Small intestine (tissue), 7 donors: Measurements from ENCODE around the gene GRAMD2A. TPM values are rescaled to one million over a fixed set of nuclear protein-coding genes. Genes with fewer than 3 reads are reported as not detected.

ENCODE experiments used
- DNase-seq, 2 donors: peaks; one replicate each; pipeline versions ENCODE4 v3.0.0 to v3.0.0-alpha.2; 2013
- FAIRE-seq: peaks from 2 replicates; lab custom pipeline; 2012; peaks lifted over from hg19 to GRCh38; lab: Jason Lieb, UNC
- H3K27ac ChIP-seq, 3 donors: one replicate each; pipeline ENCODE4 v1.5.1; 2013; ENCODE audit warnings: low read length in 2 of 3, mild to moderate bottlenecking in 2 of 3, control low read depth in 1 of 3, inconsistent platforms in 1 of 3, low read depth in 1 of 3, moderate library complexity in 1 of 3
- H3K27me3 ChIP-seq, 3 donors: one replicate each; pipeline ENCODE4 v1.6.1; 2013; ENCODE audit warnings: low read length in 3 of 3, inconsistent platforms in 1 of 3; ENCODE audit not compliant: control insufficient read depth in 3 of 3, insufficient read depth in 3 of 3
- H3K36me3 ChIP-seq, 3 donors: one replicate each; pipeline ENCODE4 v1.6.1; 2013; ENCODE audit warnings: low read length in 3 of 3, inconsistent platforms in 1 of 3, low read depth in 1 of 3, mild to moderate bottlenecking in 1 of 3, moderate library complexity in 1 of 3; ENCODE audit not compliant: control insufficient read depth in 3 of 3, insufficient read depth in 2 of 3
- H3K4me1 ChIP-seq, 3 donors: one replicate each; pipeline ENCODE4 v1.6.1; 2013; ENCODE audit warnings: low read length in 2 of 3, inconsistent platforms in 1 of 3, low read depth in 1 of 3, mild to moderate bottlenecking in 1 of 3, moderate library complexity in 1 of 3; ENCODE audit not compliant: control insufficient read depth in 3 of 3, insufficient read depth in 2 of 3
- H3K4me3 ChIP-seq, 3 donors: one replicate each; pipeline ENCODE4 v1.5.1; 2013; ENCODE audit warnings: low read length in 3 of 3, control low read depth in 1 of 3, inconsistent platforms in 1 of 3, low read depth in 1 of 3, mild to moderate bottlenecking in 1 of 3, moderate library complexity in 1 of 3
- H3K9me3 ChIP-seq, 2 donors: one replicate each; pipeline ENCODE4 v1.6.1; 2013; ENCODE audit warnings: low read depth in 1 of 2, low read length in 1 of 2; ENCODE audit not compliant: control insufficient read depth in 2 of 2, insufficient read depth in 1 of 2
- WGBS, 3 donors: extraction: QIAGEN DNeasy Blood & Tissue Kit; methylation state at CpG; one replicate each; pipeline ENCODE4 v1.1.7; 2013; 5-methylcytosine and 5-hydroxymethylcytosine counted together
- polyA plus RNA-seq, 4 donors: library from polyadenylated mRNA; stranded (reverse) in 3 of 4; unstranded in 1 of 4; fragments of 200-250 nt in 3 of 4; fragments of 120-200 nt in 1 of 4; gene quantifications; one replicate each; pipeline versions ENCODE4 v1.2.1 to v1.2.3, GENCODE V29; 2013
- donor health status: healthy with polysubstance abuse.
- donor health status: control.
- donor health status: control.
- donor health status: Bipolar disorder and iron deficiency.
- donor health status: healthy.

GRAMD2A gene
- polyA plus RNA-seq, 4 donors: 0.67 to 10.1 (median 4.2) TPM

DNA sequence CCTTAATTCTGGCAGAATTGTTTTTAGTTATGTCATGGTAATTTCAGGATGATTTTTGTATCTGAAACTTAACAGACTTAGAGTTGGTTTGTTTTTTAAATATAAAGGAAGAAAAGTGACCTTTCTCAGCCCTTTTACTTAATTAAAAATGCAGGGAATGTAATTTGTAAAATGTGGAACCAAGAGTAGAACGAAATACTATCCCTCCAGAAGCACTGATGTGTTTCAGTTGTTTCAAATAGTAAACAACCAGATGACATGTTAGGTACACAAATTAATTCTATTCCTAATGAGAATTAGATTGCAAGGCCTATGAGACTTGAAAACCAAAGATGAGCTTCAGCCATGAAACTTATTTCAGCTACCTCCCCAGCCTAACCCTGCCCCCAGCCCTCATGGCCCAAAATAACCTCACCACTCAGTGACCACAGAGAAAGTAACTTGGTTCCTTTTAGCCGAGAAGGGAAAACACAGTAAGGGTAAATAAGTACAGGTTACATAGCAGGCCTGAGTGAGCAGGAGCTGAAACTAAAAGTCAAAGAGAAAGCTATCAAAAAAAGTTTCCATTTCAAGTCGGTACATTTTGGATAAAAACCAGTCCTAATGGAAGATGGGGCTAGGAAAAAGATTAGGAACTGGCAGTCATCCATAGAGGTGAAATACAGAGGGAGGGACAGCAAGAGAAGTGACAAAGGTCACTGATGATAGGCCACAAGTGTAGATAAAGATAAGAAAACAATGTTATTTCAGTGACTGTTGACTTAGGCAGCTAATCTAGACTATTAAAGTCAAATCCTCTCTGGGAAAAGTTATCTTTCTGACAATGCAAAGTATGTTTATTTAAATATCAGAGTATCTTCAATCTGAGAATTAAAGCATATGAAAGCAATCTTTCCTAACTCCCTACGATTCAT, 56.2 kb downstream of the GRAMD2A start:
- peak; percentile 31 to 37 for DNase-seq
- no peaks in the 10 kb centered on the region for H3K9me3 ChIP-seq
- H3K27ac ChIP-seq: no peak overlapping the region
- peaks cover 0 to 2% (median 0%) of the 10 kb centered on the region in 3 donors for H3K4me1 ChIP-seq
- no peak overlapping the region for H3K4me3 ChIP-seq
- H3K27me3 ChIP-seq: no peaks in the 10 kb centered on the region
- no peak for FAIRE-seq
- WGBS, 3 donors: 17 to 35% (median 24%) methylated on average over 4 of the region's 4 CpGs
- H3K36me3 ChIP-seq: no peaks in the 10 kb centered on the region

DNA sequence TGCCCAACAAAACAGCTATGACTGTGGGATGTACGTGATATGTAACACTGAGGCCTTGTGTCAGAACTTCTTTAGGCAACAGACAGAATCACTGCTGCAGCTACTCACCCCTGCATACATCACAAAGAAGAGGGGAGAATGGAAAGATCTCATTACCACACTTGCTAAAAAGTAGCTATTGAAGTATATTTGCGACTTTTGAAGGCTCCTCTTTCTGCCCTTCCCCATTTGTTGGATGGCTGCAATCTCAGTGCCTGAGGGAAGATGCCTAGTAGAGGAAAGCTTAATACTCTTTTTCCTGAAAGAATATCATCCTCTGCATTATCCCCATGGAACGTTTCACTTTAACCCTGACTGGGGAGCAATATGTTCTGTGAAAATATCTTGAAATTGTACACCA, 57.5 kb downstream of the GRAMD2A start:
- Histone ChIP-seq H3K4me3 (no peak overlapping the region), H3K27ac (no peak overlapping the region), H3K36me3 (no peaks in the 10 kb centered on the region), H3K4me1 (peaks cover 0 to 2% (median 0%) of the 10 kb centered on the region in 3 donors), H3K9me3 (no peaks in the 10 kb centered on the region), H3K27me3 (no peaks in the 10 kb centered on the region)
- FAIRE-seq (no peak), DNase-seq (no peak)
- WGBS, 3 donors: 89 to 92% (median 90%) methylated on average over 3 of the region's 3 CpGs

DNA sequence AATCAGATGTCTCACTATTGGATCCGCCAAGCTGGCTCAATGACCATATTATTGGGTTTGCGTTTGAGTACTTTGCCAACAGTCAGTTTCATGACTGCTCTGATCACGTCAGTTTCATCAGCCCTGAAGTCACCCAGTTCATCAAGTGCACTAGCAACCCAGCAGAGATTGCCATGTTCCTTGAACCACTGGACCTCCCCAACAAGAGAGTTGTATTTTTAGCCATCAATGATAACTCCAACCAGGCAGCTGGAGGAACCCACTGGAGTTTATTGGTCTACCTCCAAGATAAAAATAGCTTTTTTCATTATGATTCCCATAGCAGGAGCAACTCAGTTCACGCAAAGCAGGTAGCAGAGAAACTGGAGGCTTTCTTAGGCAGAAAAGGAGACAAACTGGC, 57.9 kb downstream of the GRAMD2A start:
- no peaks in the 10 kb centered on the region for H3K36me3 ChIP-seq
- DNase-seq: no peak
- no peaks in the 10 kb centered on the region for H3K9me3 ChIP-seq
- H3K27ac ChIP-seq: no peak overlapping the region
- no peak for FAIRE-seq
- 94 to 97% (median 95%) methylated on average over 4 of the region's 4 CpGs for WGBS, 3 donors
- H3K4me3 ChIP-seq: no peak overlapping the region
- no peaks in the 10 kb centered on the region for H3K27me3 ChIP-seq
- peaks cover 0 to 2% (median 0%) of the 10 kb centered on the region in 3 donors for H3K4me1 ChIP-seq

DNA sequence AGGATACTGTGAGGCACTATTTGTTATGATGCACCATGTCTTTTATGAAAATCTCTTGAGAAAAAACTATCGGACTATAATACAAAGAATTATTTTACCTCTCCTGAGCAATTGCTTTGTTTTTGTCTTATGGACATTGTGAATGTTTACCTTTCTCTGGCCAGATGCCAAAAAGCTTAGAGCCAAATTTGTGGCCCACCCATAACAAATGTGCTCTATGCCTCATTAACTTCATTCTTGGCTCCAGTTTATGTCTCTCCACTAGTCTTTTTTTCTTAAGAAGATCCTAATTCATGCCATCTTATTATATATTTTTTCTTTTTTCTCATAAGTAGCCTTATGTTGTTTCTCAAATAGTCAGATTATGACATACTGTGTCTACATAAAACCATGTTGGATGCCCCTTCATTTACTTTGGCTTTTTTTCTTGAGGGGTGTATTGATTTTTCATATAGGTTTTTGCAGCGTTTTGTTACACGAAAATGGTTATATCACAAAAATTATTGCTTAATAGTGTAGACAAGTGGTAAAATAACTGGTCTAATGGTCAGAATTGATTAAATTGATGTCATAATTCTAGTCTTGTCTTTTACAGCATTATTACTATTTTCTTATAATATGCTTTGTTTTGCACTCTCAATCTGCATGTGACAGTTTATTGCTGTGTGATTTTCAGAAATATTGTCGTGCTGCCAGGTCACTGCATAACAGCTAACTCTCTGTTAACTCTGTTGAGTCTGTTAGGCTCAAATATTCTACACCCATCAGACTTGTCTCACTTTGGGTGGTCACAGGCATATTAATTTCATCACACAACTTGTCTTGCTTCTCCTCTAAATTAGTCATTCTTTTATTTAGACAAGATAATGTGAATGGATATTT, 61.2 kb downstream of the GRAMD2A start:
- FAIRE-seq (no peak), DNase-seq (no peak)
- no peaks in the 10 kb centered on the region for H3K9me3 ChIP-seq
- H3K4me3 ChIP-seq: no peak overlapping the region
- H3K36me3 ChIP-seq: no peaks in the 10 kb centered on the region
- H3K27ac ChIP-seq: no peak overlapping the region
- 59 to 73% (median 69%) methylated on average over 4 of the region's 4 CpGs for WGBS, 3 donors
- peaks cover 0 to 2% (median 0%) of the 10 kb centered on the region in 3 donors for H3K4me1 ChIP-seq
- H3K27me3 ChIP-seq: no peaks in the 10 kb centered on the region

DNA sequence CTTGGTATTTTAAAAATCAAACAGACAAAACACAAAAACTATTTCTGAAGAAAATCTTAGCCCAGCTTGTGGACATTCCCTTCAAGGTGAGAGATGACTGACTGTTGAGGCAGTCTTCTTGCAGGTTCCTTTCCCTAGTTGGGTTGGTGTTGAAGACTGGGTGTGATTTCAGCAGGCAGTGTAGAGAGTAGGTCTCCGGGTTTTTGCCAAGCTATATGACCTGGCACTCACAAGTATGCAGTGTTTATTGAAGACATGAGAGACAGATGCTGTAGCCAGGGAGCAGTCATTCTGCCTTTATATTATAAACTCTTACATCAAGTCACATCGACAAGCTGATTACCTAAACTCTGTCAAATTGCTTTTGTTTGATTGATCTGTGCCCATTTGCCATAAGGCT, 61.9 kb downstream of the GRAMD2A start:
- H3K4me3 ChIP-seq: no peak overlapping the region
- H3K27ac ChIP-seq: no peak overlapping the region
- no peaks in the 10 kb centered on the region for H3K27me3 ChIP-seq
- no peaks in the 10 kb centered on the region for H3K36me3 ChIP-seq
- WGBS, 3 donors: 30 to 59% (median 54%) methylated on average over 2 of the region's 2 CpGs
- FAIRE-seq: no peak
- no peaks in the 10 kb centered on the region for H3K9me3 ChIP-seq
- DNase-seq: no peak
- no peaks in the 10 kb centered on the region for H3K4me1 ChIP-seq

DNA sequence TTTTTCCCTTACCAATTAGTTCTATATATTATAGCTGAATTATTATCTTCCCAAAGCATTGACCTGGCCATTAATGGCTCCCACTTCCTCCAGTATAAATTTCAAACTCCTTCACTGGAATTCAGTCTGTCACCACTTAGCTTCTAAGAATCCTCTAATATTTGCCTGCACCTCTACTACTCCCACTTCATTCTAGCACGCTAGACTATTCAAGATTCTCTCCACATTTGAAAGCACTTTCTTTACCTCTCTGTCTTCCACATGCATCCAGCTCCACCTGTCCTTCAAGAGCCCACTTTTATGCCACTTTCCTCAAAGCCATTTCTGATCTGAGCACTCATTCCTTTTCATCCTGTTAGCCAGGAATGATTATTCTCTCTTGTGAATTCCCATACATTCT, 64.4 kb downstream of the GRAMD2A start:
- FAIRE-seq (no peak), DNase-seq (no peak)
- H3K4me3 ChIP-seq: no peak overlapping the region
- no peaks in the 10 kb centered on the region for H3K4me1 ChIP-seq
- H3K27ac ChIP-seq: no peak overlapping the region
- H3K36me3 ChIP-seq: no peaks in the 10 kb centered on the region
- 91 to 97% (median 94%) methylated on average over 1 of the region's 1 CpG for WGBS, 3 donors
- no peaks in the 10 kb centered on the region for H3K27me3 ChIP-seq
- H3K9me3 ChIP-seq: no peaks in the 10 kb centered on the region

DNA sequence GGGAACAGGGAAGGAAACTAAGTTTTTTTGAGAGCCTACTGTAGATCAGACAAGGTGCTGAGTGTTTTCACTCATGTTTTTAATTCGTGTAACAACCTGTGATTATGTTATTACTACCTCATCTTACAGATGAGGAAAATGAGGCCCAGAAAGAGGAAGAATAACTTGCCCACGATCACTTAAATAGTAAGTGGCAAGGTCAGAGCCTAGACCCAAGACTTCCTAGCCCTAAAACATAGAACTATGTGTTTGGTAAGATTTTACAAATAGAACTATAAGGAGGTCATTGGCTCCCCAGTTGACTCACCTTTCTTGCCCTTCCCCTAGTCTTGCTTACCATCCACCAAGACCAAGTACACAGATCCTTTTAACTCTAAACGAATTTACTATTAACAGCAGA, 65.7 kb downstream of the GRAMD2A start:
- FAIRE-seq: no peak

DNA sequence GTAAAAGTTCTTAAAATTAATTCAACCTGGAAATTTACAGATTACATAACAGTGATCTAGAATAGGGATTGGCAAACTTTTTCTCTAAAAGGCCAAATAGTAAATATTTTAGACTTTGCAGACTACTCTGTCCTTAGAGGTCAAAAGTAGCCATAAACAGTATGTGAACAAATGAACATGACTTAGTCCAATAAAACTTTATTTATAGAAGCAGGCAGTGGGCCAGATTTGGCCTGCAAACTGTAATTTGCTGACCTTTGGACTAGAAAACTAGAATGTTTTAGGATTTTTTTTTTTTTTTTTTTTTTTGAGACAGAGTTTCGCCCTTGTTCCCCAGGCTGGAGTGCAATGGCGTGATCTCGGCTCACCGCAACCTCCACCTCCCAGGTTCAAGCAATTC, 67.3 kb downstream of the GRAMD2A start:
- no peak for DNase-seq
- no peak overlapping the region for H3K4me3 ChIP-seq
- no peak overlapping the region for H3K27ac ChIP-seq
- H3K4me1 ChIP-seq: no peaks in the 10 kb centered on the region
- no peaks in the 10 kb centered on the region for H3K36me3 ChIP-seq
- WGBS, 3 donors: 92 to 97% (median 96%) methylated on average over 4 of the region's 4 CpGs
- H3K9me3 ChIP-seq: no peaks in the 10 kb centered on the region
- no peaks in the 10 kb centered on the region for H3K27me3 ChIP-seq
- no peak for FAIRE-seq

More for the DNA sequence above, 65.7 kb downstream of the GRAMD2A start:
- Histone ChIP-seq H3K4me3 (no peak overlapping the region), H3K27ac (no peak overlapping the region), H3K27me3 (no peaks in the 10 kb centered on the region), H3K36me3 (no peaks in the 10 kb centered on the region), H3K9me3 (no peaks in the 10 kb centered on the region), H3K4me1 (no peaks in the 10 kb centered on the region)
- DNase-seq: no peak
- whole genome bisulfite sequencing, 3 donors: 73 to 74% (median 74%) methylated on average over 3 of the region's 3 CpGs
